HG03060 (cell line): ENCODE data around the gene CARS1.
A peak's percentile ranks its signal among the peaks of the same experiment; 100 is the strongest.

ENCODE experiments used
- ATAC-seq: cut with Tn5 transposase; IDR thresholded peaks from one replicate; pipeline ENCODE4 v1.9.1; 2021; ENCODE audit warnings: low read depth, moderate number of reproducible peaks; ENCODE audit not compliant: unreplicated experiment

The CARS1 gene

GRCh38 chr11:2995893-2996554 is 61.2 kb downstream of the CARS1 start:
- ATAC-seq: no peak

GRCh38 chr11:2995031-2995561 is 62.1 kb downstream of the CARS1 start:
- no peak for ATAC-seq

GRCh38 chr11:2994336-2994730 is 62.9 kb downstream of the CARS1 start:
- ATAC-seq: no peak

DNA sequence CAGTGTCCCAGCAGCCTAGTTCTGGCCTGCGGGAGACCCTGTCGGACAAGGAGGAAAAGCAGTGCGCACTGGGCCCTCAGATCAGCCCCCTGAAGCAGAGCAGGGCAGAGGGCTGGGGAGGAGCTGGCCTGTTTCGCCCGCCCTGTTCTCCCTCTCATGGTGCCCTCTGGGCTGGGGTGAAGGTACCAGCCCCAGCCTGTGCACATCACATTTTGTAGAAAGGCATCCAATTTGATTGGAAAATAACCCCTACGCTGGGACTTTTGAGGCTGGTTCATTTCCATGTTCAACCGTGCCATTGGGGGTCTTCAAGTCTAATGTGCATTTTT is 64.3 kb downstream of the CARS1 start:
- no peak for ATAC-seq

DNA sequence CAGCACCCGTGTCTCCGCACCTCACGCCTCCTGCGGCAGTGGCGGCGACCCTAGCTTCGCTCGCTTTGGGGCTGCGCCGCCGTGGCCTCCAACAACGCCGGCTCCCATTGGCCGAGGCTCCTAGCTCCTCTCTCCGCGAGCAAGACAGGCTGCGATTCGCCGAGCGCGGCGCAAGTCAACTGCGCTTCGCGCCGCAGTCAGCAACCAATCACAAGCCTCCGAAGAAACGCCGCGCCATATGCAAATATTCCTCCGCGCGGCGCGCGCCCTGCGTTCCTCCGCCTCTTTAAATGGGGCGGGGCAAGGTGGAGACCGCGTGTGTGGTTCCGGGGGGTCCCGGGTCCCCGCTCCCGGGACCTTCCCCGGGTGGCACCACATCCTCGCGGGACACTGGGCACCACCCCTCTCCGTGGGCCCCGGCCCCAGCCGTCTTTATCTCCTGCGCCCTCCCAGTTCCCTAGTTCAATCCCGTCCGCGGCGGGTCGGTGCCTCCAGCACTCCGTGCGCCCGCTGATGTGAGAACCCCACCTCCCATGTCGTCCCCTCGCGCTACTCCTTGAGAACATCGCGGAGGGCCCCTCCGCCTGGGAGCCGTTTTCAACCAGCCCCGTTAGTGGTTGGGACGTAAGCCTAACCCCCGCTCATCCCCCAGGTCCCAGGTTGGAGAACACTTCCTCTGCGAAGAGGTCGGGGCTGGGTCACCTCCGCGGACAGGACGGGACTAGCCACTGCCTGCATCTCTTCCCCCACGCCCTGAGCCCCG is 64.8 kb downstream of the CARS1 start, which contains the start of gene NAP1L4:
Gene NAP1L4, minus strand, starts transcription at position 96 of the 763 bp plus-strand sequence. CDS start 13,109 bp downstream, outside the sequence.
- ATAC-seq: peak; percentile 85

- no peak for ATAC-seq
These were observed 65.6 kb downstream of the CARS1 start for GRCh38 chr11:2991452-2992233.

GRCh38 chr11:2990617-2991451 is 66.4 kb downstream of the CARS1 start:
- ATAC-seq: no peak

DNA sequence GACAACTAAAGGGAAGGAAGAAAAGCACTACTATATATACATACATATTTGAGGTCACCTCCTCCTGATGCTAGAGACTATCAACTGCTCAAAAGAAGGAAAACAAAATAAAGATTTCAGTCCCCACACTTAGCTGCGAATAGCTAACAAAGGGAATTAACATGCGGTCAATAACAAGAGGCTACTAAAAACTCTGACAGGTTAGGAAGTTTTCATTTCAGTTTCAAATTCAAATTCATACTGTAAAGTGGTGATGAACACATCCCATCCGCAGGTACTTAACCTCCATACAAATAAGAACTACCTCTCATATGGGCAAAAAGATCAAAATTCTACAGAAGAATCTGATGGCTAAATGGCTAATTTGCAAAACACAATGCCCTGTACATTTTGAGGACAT is 67.7 kb downstream of the CARS1 start:
- ATAC-seq: no peak

DNA sequence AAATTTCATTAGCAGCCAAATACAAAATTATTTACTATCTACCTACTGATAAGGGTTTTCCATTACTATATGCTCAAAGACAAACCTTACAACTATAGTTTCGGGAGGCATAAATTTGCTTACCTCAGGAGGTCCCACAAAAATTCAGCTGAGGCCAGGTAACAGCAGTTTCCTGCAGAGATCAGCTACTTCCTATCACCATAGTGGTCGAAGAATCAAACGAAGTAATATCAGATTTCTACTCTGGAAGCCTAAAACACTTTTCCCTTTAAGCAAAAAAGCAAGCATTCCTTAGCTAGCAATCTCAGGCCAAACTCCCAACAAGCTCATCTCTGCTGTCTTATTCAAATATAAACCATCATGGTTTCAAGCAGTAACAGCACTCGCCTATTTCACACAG is 68.2 kb downstream of the CARS1 start:
- no peak for ATAC-seq

DNA sequence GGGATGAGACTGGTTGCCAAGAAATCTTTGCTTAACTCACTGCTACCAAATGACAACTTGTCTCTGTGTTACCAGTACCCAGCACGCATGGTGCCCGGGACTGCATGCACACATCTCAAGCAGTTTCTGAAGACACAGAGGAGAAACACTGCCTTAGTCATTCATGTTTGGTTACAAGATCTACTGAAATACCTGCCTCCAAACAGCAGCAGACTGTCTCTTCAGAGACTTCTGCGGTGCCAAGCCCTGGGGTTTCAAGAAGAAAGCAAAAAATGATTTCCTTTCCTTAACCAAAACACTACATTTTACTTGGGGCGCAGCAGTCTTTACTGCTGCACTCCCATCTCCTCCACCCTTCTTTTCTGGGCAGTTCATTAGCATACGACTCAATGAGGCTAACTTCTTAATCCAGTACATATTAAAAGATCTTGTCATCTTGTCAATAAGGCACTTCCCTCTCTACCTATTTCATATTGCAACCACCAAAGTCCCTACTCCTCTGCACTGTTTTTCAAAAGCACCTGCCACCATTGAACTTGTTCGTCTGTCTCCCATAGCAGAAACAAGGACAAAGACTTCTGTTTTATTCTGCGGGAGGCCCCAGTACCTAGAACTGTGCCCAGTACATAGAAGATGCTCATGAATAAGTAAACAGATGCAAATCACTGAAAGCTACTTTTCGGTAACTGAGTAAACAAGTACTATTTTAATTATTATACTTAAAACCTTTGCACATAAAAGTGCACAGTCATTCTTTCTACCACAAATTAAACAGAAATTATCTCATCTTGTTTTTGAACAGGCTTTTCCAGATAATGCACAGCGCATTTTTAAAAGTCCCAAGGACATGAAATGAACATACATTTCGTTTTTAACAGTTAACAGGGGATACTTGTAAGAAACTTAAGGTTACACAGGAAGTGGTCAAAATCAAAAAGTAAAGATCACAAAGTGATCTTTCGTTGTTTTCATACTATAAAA is 69.1 kb downstream of the CARS1 start:
- no peak for ATAC-seq

DNA sequence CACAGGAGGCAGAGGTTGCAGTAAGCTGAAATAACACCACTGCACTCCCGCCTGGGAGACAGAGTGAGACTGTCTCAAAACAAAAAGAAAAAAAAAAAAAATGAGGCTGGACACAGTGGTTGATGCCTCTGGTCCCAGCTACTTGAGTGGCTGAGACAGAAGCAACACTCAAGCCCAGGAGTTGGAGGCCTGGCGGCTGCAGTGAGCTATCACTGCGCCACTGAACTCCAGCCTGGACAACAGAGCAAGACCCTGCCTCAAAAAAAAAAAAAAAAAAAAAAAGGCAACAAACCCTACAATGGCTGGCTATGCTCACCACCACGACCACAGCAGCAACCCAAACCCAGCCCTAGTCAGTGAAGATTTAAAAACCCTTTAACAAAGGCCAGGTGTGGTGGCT is 73.3 kb downstream of the CARS1 start:
- no peak for ATAC-seq

DNA sequence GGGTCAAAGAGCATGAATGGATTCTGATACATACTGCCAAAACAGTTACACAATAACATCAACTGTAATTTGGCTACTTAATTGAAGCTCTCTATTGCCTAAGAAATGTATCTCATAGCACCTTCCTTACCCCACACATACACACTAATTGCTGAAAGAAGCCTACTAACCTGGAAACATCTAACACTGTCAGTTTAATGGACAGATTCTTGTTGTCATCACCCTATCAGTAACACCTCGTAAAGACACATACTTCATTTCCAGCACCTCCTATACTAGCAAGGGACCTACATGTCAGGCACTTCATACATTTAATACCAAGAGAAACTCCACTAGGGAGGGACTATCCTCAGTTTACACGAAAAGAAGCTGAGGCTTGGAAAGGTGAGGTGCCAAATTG is 75.0 kb downstream of the CARS1 start:
- ATAC-seq: no peak

DNA sequence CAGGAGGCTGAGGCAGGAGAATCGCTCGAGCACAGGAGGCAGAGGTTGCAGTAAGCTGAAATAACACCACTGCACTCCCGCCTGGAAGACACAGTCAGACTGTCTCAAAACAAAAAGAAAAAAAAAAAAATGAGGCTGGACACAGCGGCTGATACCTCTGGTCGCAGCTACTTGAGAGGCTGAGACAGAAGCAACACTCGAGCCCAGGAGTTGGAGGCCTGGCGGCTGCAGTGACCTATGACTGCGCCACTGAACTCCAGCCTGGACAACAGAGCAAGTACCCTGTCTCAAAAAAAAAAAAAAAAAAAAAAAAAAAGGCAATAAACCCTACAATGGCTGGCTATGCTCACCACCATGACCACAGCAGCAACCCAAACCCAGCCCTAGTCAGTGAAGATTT is 76.1 kb downstream of the CARS1 start:
- ATAC-seq: no peak

GRCh38 chr11:2980168-2980840 is 76.9 kb downstream of the CARS1 start:
- no peak for ATAC-seq

DNA sequence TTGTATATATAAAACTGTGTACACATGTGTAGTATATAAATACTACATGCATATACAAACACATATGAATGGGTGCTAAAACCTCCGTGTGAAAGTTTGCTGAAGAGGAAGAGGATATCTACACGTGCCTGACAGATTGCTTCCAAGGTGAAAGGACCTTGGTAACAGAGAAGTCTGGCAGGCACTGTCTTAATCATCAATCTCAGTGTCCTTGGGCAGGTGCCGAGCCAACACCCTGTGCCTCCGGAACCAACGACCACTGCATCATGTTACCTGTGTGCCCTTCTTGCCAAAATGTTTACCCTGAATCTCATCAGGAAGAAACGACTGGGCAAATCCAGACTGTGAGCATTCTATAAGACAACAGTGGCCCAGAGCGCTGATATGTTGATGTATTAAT is 80.1 kb downstream of the CARS1 start:
- no peak for ATAC-seq

- no peak for ATAC-seq
These were observed 80.7 kb downstream of the CARS1 start for GRCh38 chr11:2976294-2977063.

DNA sequence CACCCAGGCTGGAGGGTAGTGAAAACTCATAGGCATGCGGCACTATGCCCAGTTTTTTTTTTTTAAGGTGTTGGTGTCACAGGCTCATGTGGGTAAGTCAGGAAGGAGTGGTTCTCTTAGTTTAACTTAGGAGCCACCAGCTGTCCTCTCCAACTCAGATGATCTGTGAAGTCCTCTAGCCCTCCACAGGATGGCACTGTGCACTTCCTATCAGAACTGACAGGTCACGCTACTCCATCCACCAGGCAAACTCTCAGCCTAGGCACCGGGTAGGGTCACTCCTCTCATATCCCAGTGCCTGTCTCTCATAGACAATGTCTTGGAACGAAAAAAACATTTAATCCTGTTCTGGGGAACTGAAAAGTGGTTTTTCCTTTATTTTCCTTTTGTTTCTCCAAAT is 81.6 kb downstream of the CARS1 start:
- no peak for ATAC-seq

- ATAC-seq: no peak
These were observed 83.0 kb downstream of the CARS1 start for GRCh38 chr11:2974272-2974671.
